Mammary epithelial cell (primary cell): ENCODE data around the gene VSIG1.

Experiments
- CTCF ChIP-seq, 2 donors: IDR thresholded peaks in 1 of 2; conservative IDR thresholded peaks in 1 of 2; 2 replicates each; pipeline ENCODE4 v1.5.1; 2011 to 2012; ENCODE audit warnings: inconsistent platforms in 2 of 2, low read length in 2 of 2, mild to moderate bottlenecking in 2 of 2, control low read depth in 1 of 2, low read depth in 1 of 2; ENCODE audit not compliant: insufficient read depth in 1 of 2; ENCODE audit errors: extremely low read depth in 1 of 2
- EZH2 ChIP-seq: IDR thresholded peaks from 2 replicates; pipeline ENCODE4 v1.6.1; 2012; ENCODE audit warnings: low read length, inconsistent platforms, borderline replicate concordance

DNA sequence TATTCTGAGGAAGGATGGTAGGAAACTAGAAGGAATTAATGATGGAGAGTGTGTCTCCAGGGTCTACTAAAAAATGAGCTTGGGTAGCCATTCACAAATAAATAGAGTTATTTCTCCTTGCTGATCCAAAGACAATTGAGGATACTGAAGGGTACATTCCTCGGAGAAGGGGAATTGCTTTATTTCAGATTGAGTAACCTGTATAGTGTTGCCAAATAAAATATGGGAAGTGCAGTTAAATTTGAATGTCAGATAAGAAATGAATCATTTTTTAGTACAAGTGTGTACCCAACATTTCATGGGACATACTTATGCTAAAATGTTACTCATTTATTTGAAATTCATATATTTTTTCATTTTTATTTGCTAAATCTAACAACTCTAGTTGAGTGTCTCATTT, 16.0 kb upstream of the VSIG1 start:
- TF ChIP-seq CTCF (conservative IDR thresholded peaks at IDR 0.05 in 1 of 2, IDR thresholded peaks at IDR 0.05 in 1 of 2; ENCODE audit: extremely low read depth in 1 of 2, insufficient read depth in 1 of 2, low read depth in 1 of 2, low read length in 2 of 2) (no peak), EZH2 (no peak)
